AG08396 (cell line): ENCODE data around the gene FLOT1.

Experiments
- DNase-seq: peaks from one replicate; pipeline ENCODE4 v3.0.0; 2012; ENCODE audit warnings: low spot score, mixed read lengths

Gene FLOT1

DNA sequence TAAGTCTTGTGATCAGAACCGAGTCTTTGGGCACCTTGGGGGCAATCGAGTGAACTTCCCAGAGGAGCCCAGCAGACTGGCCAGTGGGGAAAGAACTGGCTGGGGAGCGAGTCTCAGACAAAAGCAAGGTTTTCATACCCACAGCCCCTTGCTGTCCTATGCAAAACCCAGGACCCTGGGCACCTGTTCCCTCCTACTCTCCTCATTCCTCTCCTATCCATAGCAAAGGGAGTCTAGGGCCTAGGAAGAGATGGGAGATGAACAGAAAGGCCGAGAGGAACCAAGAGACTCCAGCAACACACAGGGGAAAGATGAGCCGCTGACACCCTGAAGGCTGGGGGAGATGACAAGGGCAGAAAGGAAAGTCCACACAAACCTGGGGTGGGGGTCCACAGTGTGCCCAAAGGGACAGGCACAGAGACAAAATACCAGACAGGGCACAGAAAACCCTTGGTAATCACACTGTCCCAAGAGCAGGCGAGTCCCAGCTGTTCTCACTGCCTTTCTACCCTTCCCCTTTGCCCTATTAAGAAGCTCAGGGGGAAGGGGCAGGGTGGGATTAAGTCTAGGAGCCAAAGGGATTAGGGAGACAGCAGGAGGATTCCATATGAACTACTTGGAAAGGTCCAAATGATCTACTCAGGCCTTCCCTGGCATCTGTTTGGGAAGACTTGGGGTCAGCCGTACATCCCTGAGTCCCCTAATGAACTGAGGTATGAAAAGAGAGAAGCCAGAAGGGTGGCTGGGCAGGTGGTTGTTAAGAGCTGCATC, 62.5 kb downstream of the FLOT1 start:
- DNase-seq = no peak

DNA sequence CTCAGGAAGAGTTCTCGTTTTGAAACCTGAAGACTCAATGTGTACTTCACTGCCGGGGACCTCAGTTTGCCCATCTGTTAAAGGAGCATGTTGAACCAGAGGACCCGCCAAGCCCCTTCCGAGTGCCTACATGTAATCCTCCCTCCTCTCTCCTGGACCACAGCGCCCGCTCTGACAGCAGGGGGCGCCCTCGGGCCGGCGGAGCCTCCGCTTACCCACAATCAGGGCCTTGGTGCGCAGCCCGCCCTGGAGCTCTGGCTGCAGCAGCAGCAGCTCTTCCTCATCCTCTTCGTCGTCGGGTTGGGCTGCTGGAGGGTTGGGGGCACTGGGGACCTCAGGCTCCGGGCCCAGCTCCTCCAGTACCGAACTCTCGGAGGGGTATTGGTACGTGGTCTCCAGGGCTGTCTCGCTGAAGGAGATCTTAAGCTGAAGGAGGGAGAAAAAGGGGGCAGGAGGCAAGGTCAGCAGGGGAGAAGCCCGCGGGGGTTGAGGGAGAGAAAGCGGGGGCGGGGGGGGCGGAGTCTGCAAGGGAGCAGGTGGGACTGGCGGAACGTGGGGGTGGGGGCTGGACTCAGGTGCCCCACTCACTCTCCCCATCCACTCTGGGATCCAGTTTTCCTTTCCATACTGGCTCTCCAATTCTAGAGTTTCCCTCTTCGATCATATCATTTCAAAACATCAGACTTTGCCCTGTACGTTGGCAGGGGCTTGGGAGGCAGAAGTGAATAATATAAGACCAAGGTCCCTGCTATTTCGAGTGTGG, 63.3 kb downstream of the FLOT1 start:
- peak; percentile 77 for DNase-seq
